ENCODE measurements around the gene WWOX. TPM values are rescaled to one million over a fixed set of nuclear protein-coding genes. Genes with fewer than 3 reads are reported as not detected.

The WWOX gene
- total RNA-seq, 1 donor from 2014 or later, result 12.6 TPM

DNA sequence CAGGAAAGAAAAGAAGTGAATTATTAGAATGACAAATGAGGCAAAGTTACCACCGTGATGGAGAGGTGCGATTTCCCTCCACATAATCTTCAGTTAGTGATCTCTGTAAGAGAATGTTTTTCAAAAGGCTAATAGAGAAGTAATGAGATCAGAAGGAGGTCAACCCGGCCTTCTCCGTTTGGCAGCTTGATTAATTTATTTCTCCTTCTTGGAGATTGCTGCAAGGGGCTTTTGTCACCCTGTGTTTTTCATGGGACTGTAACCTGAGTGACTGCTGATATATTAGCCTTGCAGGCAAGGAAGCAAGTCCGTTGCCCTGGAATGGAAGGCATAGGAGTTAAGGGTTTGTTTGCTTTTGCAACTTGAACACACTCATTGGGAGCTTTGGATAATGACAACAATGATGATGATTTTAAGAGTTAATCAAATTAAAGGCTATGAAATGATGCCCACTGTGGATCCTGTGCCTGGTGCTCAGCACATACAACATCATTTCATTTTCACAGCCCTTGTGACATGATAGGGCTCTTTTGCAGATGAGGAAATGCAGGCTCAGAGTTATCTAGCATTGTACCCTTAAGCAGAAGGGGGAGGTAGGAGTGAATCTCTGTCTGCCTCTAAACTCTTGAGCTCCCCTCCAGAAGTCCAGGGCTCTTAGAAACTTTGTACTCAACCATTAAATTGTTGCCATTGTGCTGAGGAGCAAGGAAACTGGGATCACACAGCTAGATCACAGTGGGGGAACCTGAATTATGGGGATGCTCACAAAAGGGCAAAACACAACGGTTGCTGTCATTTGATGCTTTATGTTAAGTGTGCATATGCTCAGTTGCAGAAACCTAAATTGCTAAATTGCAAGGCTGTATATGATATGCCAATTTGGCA is 226.3 kb downstream of the WWOX start:
- peak; percentile 18 for FAIRE-seq
- Histone ChIP-seq H3K4me3 (ENCODE audit: low read depth, low read length) (no peak overlapping the region), H3K27me3 (ENCODE audit: control insufficient read depth, insufficient read depth, low read length) (no peaks in the 10 kb centered on the region), H3K36me3 (ENCODE audit: control insufficient read depth, insufficient read depth, low read length) (no peaks in the 10 kb centered on the region)
- TF ChIP-seq, protein P1, sequence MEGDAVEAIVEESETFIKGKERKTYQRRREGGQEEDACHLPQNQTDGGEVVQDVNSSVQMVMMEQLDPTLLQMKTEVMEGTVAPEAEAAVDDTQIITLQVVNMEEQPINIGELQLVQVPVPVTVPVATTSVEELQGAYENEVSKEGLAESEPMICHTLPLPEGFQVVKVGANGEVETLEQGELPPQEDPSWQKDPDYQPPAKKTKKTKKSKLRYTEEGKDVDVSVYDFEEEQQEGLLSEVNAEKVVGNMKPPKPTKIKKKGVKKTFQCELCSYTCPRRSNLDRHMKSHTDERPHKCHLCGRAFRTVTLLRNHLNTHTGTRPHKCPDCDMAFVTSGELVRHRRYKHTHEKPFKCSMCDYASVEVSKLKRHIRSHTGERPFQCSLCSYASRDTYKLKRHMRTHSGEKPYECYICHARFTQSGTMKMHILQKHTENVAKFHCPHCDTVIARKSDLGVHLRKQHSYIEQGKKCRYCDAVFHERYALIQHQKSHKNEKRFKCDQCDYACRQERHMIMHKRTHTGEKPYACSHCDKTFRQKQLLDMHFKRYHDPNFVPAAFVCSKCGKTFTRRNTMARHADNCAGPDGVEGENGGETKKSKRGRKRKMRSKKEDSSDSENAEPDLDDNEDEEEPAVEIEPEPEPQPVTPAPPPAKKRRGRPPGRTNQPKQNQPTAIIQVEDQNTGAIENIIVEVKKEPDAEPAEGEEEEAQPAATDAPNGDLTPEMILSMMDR (IDR thresholded peaks at IDR 0.05; ENCODE audit: insufficient read depth, low read length, severe bottlenecking), result no peak
- DNase-seq (ENCODE audit: low read depth), result no peak

DNA sequence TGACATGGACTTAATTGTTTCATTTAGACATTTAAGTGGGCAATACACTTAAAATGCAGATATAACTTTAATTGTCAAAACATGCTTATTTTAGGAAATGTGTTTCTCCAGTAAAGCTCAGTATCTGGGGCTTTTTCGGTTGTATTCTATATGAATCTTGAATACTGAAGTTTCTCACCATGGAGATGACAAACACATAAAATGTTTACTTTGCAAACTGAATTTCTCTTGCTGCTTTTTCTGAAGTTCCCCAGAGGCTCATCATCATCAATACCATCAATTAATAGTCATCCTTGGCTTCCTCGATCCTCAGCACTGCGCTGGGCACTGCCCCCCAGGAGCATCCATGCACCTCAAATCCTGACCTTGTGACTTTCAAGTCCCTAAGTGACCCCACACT is 227.3 kb downstream of the WWOX start:
- TF ChIP-seq, protein P1 (IDR thresholded peaks at IDR 0.05; ENCODE audit: insufficient read depth, low read length, severe bottlenecking), result no peak
- Histone ChIP-seq H3K36me3 (ENCODE audit: control insufficient read depth, insufficient read depth, low read length) (no peaks in the 10 kb centered on the region), H3K4me3 (ENCODE audit: low read depth, low read length) (no peak overlapping the region), H3K27me3 (ENCODE audit: control insufficient read depth, insufficient read depth, low read length) (no peaks in the 10 kb centered on the region)
- FAIRE-seq (no peak), DNase-seq (ENCODE audit: low read depth) (no peak)

DNA sequence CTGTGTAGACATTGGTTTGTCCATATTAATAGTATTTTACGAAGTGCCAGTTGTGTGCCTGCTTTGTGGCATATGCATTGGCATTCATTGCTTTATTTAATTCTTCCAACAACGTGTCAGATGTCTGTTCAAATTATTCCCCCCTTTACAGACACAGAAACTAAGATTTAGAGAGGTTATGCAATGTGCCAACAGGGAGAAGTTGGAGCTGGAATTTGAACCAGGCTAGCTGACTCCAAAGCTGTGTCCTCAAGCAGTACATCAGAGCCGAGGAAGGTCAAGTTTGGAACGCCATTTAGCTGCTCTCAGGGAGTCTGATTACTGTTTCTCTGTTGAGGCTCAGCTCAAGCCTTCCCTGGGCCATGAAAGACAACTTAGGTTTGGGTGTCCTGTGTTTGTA is 232.3 kb downstream of the WWOX start:
- no peaks in the 10 kb centered on the region for H3K36me3 ChIP-seq (ENCODE audit: control insufficient read depth, insufficient read depth, low read length)
- DNase-seq (ENCODE audit: low read depth) (no peak), FAIRE-seq (no peak)
- no peak overlapping the region for H3K4me3 ChIP-seq (ENCODE audit: low read depth, low read length)
- TF ChIP-seq, protein P1 (IDR thresholded peaks at IDR 0.05; ENCODE audit: insufficient read depth, low read length, severe bottlenecking), result no peak
- H3K27me3 ChIP-seq (ENCODE audit: control insufficient read depth, insufficient read depth, low read length), result no peaks in the 10 kb centered on the region

DNA sequence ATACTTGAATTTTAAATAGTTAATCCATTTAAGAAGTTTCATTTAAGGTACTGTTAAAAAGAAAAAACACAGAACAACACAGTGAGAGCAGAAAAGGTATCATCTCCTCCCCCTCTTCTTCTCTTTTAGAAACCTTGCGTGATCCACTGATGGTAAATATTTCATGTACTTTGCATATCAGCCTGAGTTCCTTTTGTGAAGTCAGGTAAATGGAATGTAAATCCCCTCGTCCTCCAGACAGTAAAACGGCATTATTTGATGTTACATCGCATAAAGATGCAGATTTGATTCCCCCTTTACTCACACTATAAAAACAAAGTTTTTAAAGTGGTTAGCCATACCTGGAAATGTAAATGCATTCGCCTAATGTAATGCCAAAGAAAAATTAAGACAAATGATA is 234.4 kb downstream of the WWOX start:
- TF ChIP-seq, protein P1 (IDR thresholded peaks at IDR 0.05; ENCODE audit: insufficient read depth, low read length, severe bottlenecking), result no peak
- Histone ChIP-seq H3K27me3 (ENCODE audit: control insufficient read depth, insufficient read depth, low read length) (no peaks in the 10 kb centered on the region), H3K4me3 (ENCODE audit: low read depth, low read length) (no peak overlapping the region), H3K36me3 (ENCODE audit: control insufficient read depth, insufficient read depth, low read length) (no peaks in the 10 kb centered on the region)
- no peak for FAIRE-seq
- DNase-seq (ENCODE audit: low read depth), result no peak

DNA sequence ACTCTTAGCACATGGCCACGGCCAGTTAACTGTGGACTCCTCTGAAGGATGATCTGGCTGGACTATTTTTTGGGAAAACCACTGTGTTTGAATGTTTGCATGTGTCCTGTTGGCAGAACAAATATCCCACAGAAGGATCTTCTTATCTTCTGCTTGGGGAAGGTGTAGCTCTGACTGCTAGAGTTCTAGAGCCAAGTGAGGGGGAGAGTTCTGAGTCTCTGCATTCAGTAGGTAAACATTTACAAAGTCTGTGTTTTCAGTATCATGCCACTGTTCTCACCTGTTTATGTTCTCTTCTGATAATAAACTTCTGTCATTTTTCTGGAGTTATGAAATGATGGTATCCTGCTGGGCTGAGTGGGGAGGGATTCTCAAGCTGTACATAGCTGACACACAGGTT is 241.1 kb downstream of the WWOX start:
- Histone ChIP-seq H3K36me3 (ENCODE audit: control insufficient read depth, insufficient read depth, low read length) (no peaks in the 10 kb centered on the region), H3K27me3 (ENCODE audit: control insufficient read depth, insufficient read depth, low read length) (no peaks in the 10 kb centered on the region), H3K4me3 (ENCODE audit: low read depth, low read length) (no peak overlapping the region)
- DNase-seq (ENCODE audit: low read depth) (no peak), FAIRE-seq (no peak)
- TF ChIP-seq, protein P1 (IDR thresholded peaks at IDR 0.05; ENCODE audit: insufficient read depth, low read length, severe bottlenecking), result no peak

Data from bronchial epithelial cell (primary cell).